Activated B cell treated with CpG ODN at 0.5 μM for 24 hours (primary cell): ENCODE measurements around the gene SHISAL1. TPM values are rescaled to one million over a fixed set of nuclear protein-coding genes. Genes with fewer than 3 reads are reported as not detected.

Experiments used
- ATAC-seq: fragments of 200-7000 bp; cut with Tn5 transposase; one replicate; pipeline ENCODE4 v1.10.0; 2021; ENCODE audit warnings: low read depth, mild to moderate bottlenecking, moderate library complexity
- CTCF ChIA-PET: fragments of 350-600 bp; sonication (Branson Sonifier 250); formaldehyde crosslinking; loops from one replicate; lab custom pipeline; 2021; ENCODE audit warnings: antibody characterized with exemption; lab: Charles Lee
- POLR2A ChIA-PET: fragments of 350-600 bp; sonication (Branson Sonifier 250); formaldehyde crosslinking; loops from one replicate; lab custom pipeline; 2021; ENCODE audit warnings: antibody characterized with exemption; lab: Charles Lee
- DNase-seq: peaks from one replicate; pipeline ENCODE4 v3.0.0; 2022
- H3K27ac Mint-ChIP-seq: one replicate; pipeline ENCODE4 v1.8.0; 2020; ENCODE audit warnings: mixed read lengths
- H3K27me3 Mint-ChIP-seq: one replicate; pipeline ENCODE4 v1.8.0; 2021; ENCODE audit warnings: mixed read lengths
- H3K36me3 Mint-ChIP-seq: one replicate; pipeline ENCODE4 v1.8.0; 2021; ENCODE audit warnings: low read depth, mixed read lengths
- H3K4me1 Mint-ChIP-seq: one replicate; pipeline ENCODE4 v1.8.0; 2021; ENCODE audit warnings: mixed read lengths
- H3K4me3 Mint-ChIP-seq: one replicate; pipeline ENCODE4 v1.8.0; 2020; ENCODE audit warnings: mild to moderate bottlenecking, mixed read lengths
- H3K9me3 Mint-ChIP-seq: one replicate; pipeline ENCODE4 v1.8.0; 2020; ENCODE audit warnings: mixed read lengths
- intact Hi-C: fragments of 100-400 bp; cut with micrococcal nuclease; formaldehyde crosslinking; loops from one replicate; pipeline ENCODE4 v1.15.1; 2024
- total RNA-seq: library from RNA; stranded (reverse); gene quantifications from 2 replicates; pipeline ENCODE4 v1.2.3, GENCODE V29; 2022
- TF ChIP-seq, protein P1 (sequence below): fragments of 200-600 bp; IDR thresholded peaks from one replicate; pipeline ENCODE4 v1.8.0; 2022; ENCODE audit warnings: antibody characterized with exemption, mild to moderate bottlenecking

SHISAL1 gene
- total RNA-seq, 1 donor from 2014 or later = not detected

DNA sequence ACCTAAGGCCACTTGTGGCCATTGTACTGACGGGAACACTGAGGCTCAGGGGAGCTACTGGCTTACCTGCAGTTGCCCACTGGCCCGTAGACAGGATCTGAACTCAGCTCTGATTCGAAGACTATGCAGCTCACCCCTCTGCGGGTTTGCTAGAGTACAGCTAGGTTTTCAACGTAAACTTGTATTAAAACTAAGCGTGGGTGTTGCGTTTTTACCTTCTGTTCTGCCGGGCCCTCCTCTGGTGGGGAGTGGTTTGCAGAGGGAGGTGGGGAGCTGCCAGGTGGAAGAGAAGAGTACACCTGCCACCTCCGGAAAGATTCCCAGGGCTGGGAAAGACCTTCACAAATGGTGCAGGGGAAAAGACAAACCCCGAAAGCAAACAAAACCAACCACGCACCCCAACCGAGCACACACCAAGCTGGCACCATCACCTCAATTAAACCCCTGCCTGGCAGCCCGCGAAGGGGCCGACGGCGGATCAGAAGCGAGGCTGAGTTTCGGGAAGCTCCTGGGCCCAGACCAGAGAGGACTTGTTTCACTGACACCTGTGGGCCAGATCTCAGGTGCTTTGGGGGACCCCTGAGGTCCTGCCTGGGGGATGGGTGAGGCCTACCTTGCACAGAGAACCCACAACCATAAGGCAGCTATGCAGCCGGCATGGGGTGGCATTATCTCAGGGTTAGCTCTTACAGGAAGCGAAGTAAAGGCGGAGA is 37.7 kb downstream of the SHISAL1 start:
- ChIA-PET POLR2A (no interaction called here), CTCF (no interaction called here)
- ATAC-seq (no peak), DNase-seq (no peak)
- TF ChIP-seq, protein P1, sequence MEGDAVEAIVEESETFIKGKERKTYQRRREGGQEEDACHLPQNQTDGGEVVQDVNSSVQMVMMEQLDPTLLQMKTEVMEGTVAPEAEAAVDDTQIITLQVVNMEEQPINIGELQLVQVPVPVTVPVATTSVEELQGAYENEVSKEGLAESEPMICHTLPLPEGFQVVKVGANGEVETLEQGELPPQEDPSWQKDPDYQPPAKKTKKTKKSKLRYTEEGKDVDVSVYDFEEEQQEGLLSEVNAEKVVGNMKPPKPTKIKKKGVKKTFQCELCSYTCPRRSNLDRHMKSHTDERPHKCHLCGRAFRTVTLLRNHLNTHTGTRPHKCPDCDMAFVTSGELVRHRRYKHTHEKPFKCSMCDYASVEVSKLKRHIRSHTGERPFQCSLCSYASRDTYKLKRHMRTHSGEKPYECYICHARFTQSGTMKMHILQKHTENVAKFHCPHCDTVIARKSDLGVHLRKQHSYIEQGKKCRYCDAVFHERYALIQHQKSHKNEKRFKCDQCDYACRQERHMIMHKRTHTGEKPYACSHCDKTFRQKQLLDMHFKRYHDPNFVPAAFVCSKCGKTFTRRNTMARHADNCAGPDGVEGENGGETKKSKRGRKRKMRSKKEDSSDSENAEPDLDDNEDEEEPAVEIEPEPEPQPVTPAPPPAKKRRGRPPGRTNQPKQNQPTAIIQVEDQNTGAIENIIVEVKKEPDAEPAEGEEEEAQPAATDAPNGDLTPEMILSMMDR = no peak
- no peak overlapping the region for H3K27ac Mint-ChIP-seq
- H3K27me3 Mint-ChIP-seq = peaks cover 31% of the 10 kb centered on the region
- no peaks in the 10 kb centered on the region for H3K36me3 Mint-ChIP-seq
- H3K4me1 Mint-ChIP-seq = peaks cover 12% of the 10 kb centered on the region
- H3K4me3 Mint-ChIP-seq = no peak overlapping the region
- intact Hi-C loops = no loop called here
- H3K9me3 Mint-ChIP-seq = no peaks in the 10 kb centered on the region

DNA sequence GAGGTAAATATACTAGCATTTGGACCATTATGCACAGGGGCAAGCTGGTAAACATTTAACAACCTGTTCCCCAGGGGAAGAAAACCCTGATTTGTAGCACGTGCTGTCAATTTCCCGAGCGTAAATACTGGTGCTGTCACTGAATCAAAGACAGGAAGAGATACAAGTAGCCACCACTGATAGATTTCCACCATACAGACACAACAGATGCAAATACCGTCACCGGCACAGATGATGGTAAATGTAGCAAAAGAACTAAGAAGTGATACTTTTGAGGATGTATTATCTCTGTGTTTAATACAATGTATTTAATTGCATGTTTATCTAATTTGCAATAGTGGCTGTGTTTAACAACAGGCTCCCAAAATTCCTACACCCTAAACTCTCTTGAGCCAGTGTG is 39.6 kb downstream of the SHISAL1 start:
- TF ChIP-seq, protein P1 = no peak
- H3K27me3 Mint-ChIP-seq = peaks cover 23% of the 10 kb centered on the region
- no peaks in the 10 kb centered on the region for H3K9me3 Mint-ChIP-seq
- no peaks in the 10 kb centered on the region for H3K36me3 Mint-ChIP-seq
- ChIA-PET CTCF (no interaction called here), POLR2A (no interaction called here)
- intact Hi-C loops = no loop called here
- H3K4me1 Mint-ChIP-seq = peaks cover 12% of the 10 kb centered on the region
- DNase-seq (no peak), ATAC-seq (peak; percentile 25)
- H3K4me3 Mint-ChIP-seq = no peak overlapping the region
- no peak overlapping the region for H3K27ac Mint-ChIP-seq

DNA sequence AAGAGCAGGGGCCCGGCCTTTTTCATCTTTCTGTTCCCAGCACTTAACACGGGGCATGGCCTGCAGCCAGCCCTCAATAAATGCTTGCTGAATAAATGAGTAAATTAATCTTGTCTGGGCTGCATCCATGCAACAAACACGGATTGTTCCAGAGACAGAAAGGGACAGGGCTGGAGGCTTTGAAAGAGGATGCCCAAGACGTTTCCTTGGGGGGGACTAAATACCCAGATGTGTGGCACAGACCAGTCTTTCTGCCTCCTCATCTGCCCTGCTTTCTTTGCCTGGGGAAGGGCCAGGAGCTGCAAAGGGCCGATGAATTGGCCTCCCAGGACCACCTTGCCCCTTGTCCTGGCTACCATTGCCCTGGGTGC is 40.4 kb downstream of the SHISAL1 start:
- Mint-ChIP-seq H3K27me3 (peaks cover 21% of the 10 kb centered on the region), H3K4me3 (no peak overlapping the region), H3K9me3 (no peaks in the 10 kb centered on the region), H3K27ac (no peak overlapping the region), H3K36me3 (no peaks in the 10 kb centered on the region), H3K4me1 (peaks cover 12% of the 10 kb centered on the region)
- intact Hi-C loops = no loop called here
- no peak for DNase-seq
- ChIA-PET POLR2A (no interaction called here), CTCF (no interaction called here)
- ATAC-seq = no peak
- TF ChIP-seq, protein P1 = no peak

DNA sequence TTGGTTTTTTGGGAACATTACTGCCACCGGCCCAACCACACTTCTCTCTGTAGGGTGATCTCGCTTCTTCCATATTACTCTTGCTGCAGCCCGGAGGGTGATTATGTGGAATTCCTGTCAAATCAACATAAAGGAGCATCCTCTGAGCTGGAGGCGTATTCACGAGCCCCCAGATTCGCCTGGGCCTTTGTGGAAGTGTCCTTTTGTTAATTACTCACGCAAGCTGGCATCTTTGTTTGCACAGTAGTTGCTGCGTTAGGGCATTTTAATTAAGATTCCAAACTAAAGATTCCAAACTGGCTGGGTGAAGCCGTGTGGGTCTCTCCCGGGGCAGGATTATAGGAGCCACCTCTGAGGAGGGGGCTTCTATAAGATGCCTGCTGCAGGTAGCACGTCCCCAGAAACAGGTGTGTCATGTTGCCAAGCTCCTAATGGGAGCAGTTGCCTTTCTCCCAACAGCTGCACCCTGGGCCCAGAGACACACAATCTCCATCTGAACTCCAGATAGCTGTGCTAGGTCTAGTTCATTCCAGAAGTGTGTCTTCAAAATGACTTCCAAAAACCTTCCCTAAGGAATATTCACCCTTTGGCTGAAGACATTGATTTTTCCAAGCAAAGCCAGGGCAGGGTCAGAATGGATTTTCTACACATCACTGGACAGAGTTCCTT is 40.9 kb downstream of the SHISAL1 start:
- H3K36me3 Mint-ChIP-seq = no peaks in the 10 kb centered on the region
- peaks cover 12% of the 10 kb centered on the region for H3K4me1 Mint-ChIP-seq
- DNase-seq (no peak), ATAC-seq (no peak)
- intact Hi-C loops = no loop called here
- H3K27ac Mint-ChIP-seq = no peak overlapping the region
- TF ChIP-seq, protein P1 = no peak
- H3K27me3 Mint-ChIP-seq = peaks cover 19% of the 10 kb centered on the region
- ChIA-PET POLR2A (no interaction called here), CTCF (no interaction called here)
- H3K9me3 Mint-ChIP-seq = no peaks in the 10 kb centered on the region
- H3K4me3 Mint-ChIP-seq = no peak overlapping the region

DNA sequence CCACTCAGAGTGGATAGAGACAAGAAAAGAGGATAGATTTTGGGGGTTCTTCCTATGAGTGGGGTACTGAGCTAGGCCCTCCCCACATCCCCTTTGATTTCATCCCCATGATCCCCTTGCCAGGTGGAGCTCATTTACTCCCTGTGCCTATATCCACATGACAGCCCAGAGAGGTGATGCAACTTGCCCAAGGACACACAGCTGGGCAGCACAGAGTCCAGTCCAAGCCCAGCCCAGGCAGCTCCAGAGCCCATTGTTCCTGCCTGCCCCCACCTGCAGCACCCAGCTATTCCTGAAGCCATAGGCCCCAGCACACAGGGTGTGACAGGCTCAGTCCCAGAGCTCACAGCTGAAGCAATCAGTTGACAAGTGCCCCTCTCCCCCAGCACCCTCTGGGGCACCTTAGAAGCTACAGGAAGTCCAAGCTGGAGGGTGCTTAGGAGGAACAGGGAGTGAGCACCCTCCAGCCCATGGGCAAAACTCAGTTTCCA is 41.7 kb downstream of the SHISAL1 start:
- Mint-ChIP-seq H3K36me3 (no peaks in the 10 kb centered on the region), H3K9me3 (no peaks in the 10 kb centered on the region), H3K27ac (no peak overlapping the region), H3K27me3 (peaks cover 13% of the 10 kb centered on the region), H3K4me3 (no peak overlapping the region), H3K4me1 (peaks cover 12% of the 10 kb centered on the region)
- TF ChIP-seq, protein P1 = no peak
- DNase-seq = no peak
- CTCF ChIA-PET = no interaction called here
- intact Hi-C loops = no loop called here
- POLR2A ChIA-PET = no interaction called here
- ATAC-seq = no peak
